ENCODE measurements around the gene SLC35D2. TPM values are rescaled to one million over a fixed set of nuclear protein-coding genes. Genes with fewer than 3 reads are reported as not detected.
"Not testable (repeated sequence)": the region's sequence is repeated elsewhere in the genome, so short reads cannot be mapped to it uniquely, and the experiment has no call there.

SLC35D2 gene
- total RNA-seq, 1 donor from 2014 or later = 17.0 TPM

GRCh38 chr9:96317335-96317980 lies 66.1 kb downstream of the SLC35D2 start:
- DNase-seq (ENCODE audit: low spot score) = no peak

DNA sequence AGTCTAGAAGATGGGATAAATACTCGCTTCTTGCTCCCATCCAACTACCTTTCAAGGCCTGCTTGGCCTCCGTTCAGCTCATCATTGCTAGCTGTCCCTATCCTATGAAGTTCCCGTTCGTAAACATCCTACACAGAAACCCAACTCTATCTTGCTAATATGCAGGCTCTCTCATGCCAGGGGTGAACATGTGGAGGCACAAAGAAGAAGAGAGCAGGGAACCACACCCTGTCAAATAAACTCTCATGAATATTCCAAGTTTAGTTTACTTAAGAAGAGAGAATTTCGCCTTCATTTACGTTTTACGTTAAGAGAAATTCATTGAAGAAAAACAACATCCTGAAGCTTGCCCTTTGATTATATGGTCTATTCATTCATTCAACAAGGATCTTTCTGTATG lies 73.7 kb downstream of the SLC35D2 start:
- no peak for DNase-seq (ENCODE audit: low spot score)

GRCh38 chr9:96306958-96307357 lies 76.6 kb downstream of the SLC35D2 start:
- not testable (repeated sequence) for DNase-seq (ENCODE audit: low spot score)

DNA sequence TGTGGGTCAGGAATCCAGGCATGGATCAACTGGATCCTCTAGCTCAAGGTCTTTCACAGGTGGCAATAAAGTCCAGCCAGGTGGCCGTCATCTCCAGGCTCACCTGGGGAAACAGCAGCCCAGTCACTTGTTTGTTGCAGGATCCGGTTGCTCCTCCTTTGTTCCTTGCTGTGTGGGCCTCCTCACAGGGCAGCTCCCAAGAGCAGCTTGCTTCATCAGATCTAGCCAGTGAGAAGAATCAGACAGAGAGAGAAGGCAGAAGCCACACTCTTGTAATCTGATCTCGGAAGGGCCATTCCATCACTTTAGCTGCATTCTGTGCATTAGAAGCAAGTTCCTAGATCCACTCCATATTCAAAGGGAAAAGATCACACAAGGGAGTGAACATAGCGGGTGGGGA lies 78.3 kb downstream of the SLC35D2 start:
- no peak for DNase-seq (ENCODE audit: low spot score)

GRCh38 chr9:96304230-96304629 lies 79.3 kb downstream of the SLC35D2 start:
- no peak for DNase-seq (ENCODE audit: low spot score)

DNA sequence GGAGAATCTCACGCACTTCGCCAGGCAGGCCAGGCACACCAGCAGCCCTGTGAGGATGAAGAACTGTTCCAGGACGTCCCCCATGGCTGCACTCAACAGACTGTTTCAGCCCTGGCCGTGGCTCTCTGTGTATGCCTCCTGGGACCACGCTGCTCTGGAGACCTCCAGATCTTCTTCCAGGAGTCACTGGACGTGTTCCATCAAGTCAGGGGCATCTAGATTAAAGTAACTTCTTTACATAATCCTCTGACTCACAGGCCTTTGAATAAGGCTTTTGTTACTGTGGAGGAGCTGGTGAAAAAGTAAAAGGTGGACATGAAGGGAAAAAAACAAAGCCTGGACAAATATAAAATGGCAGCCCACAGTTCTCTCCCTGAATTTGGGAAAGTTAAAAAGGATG lies 81.5 kb downstream of the SLC35D2 start, which contains the start of gene HSD17B3:
HSD17B3 (minus strand) TSS at position 156 of the 400 bp plus-strand sequence; CDS start at position 84, 72 bp downstream.
- DNase-seq (ENCODE audit: low spot score) = no peak

- no peak for DNase-seq (ENCODE audit: low spot score)
These were observed 83.7 kb downstream of the SLC35D2 start for GRCh38 chr9:96299823-96300222.

- DNase-seq (ENCODE audit: low spot score) = no peak
These were observed 89.4 kb downstream of the SLC35D2 start for GRCh38 chr9:96294159-96294545.

DNA sequence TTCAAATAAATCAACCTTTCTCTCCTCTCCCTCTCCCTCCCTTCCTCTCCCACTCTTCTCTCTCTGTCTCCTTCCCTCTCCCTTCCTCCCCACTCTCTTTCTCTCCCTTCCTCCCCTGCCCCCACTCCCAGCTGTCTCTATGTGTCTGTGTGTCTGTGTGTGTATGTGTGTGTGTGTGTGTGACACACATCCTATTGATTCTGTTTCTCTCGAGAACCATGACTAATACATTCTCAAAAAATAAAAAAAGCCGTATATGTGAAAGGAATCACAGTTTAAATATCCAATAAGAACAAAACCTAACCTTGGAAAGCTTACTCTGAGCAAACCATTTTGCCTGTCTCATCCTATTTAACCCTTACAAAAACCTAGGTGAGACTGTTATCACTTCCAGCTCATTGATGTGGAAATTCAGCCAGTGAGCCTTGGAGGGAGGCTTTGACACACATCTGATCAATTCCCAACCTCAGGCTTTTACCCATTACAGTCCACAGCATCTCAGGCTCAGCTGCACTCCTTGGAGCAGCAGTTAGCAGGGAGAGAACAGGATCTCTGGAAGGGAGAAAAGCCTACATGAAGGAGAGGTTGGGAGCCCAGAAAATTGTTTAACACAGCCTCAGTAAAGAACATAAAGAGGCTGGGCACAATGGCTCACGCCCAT lies 89.9 kb downstream of the SLC35D2 start:
- no peak for DNase-seq (ENCODE audit: low spot score)

- DNase-seq (ENCODE audit: low spot score) = no peak
These were observed 94.1 kb downstream of the SLC35D2 start for GRCh38 chr9:96289392-96289791.

- no peak for DNase-seq (ENCODE audit: low spot score)
These were observed 101.9 kb downstream of the SLC35D2 start for GRCh38 chr9:96281641-96282040.

GRCh38 chr9:96279932-96280331 lies 103.6 kb downstream of the SLC35D2 start:
- DNase-seq (ENCODE audit: low spot score) = no peak

DNA sequence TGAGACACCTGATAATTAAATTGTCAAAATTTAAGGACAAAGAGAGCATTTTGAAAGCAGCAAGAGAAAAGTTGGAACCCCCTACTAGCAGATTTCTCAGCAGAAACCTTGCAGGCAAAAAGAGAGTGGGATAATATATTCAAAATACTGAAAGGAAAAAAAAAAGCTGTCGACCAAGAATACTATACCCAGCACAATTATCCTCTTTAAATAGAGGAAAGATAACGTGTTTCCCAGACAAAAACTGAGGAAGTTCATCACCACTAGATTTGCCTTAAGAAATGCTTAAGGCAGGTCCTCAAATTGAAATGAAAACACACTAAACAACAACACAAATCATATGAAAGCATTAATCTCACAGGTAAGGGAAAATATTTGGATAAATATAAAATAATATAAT lies 108.6 kb downstream of the SLC35D2 start:
- DNase-seq (ENCODE audit: low spot score) = no peak

Other genes with a start within 250 kb of the SLC35D2 start
- 1.1 TPM for gene HSD17B3, start 81.5 kb downstream of the SLC35D2 start, total RNA-seq
- gene ZNF367, start 34.7 kb upstream of the SLC35D2 start, total RNA-seq = 0.71 TPM
- 20.7 TPM for gene HABP4, start 66.5 kb upstream of the SLC35D2 start, total RNA-seq
- 37.4 TPM for gene CDC14B, start 236.1 kb upstream of the SLC35D2 start, total RNA-seq